H1 (cell line): ENCODE results near the gene ATF7. TPM values are rescaled to one million over a fixed set of nuclear protein-coding genes. Genes with fewer than 3 reads are reported as not detected.
"Not testable (repeated sequence)": the region's sequence is repeated elsewhere in the genome, so short reads cannot be mapped to it uniquely, and the experiment has no call there.

Experiments used
- CTCF ChIA-PET: fragments of 300-600 bp; sonication (Branson Sonifier 250); formaldehyde crosslinking; loops from one replicate; lab custom pipeline; 2021; ENCODE audit not compliant: partially characterized antibody; lab: Charles Lee
- POLR2A ChIA-PET: fragments of 300-600 bp; sonication (Branson Sonifier 250); formaldehyde crosslinking; loops from one replicate; lab custom pipeline; 2021; ENCODE audit warnings: inconsistent platforms; ENCODE audit not compliant: partially characterized antibody; lab: Charles Lee
- DNase-seq, 2 experiments: peaks; one replicate each; pipeline versions ENCODE4 v3.0.0 to v3.0.0-alpha.2; 2010 to 2022; ENCODE audit warnings: low spot score in 2 of 2, low read depth in 1 of 2, mixed read lengths in 1 of 2
- FAIRE-seq: peaks from 2 replicates; lab custom pipeline; 2011; peaks lifted over from hg19 to GRCh38; lab: Jason Lieb, UNC
- H2AFZ ChIP-seq: 2 replicates; pipeline ENCODE4 v1.8.1; 2012; ENCODE audit warnings: low read length, inconsistent platforms
- H2AK5ac ChIP-seq: 2 replicates; pipeline ENCODE4 v1.6.1; 2013; ENCODE audit warnings: low read depth, low read length
- H2BK120ac ChIP-seq: replicated peaks from 2 replicates; pipeline ENCODE3; 2013; ENCODE audit warnings: low read depth, low read length, inconsistent platforms
- H2BK12ac ChIP-seq: 2 replicates; pipeline ENCODE4 v1.6.1; 2013; ENCODE audit warnings: low read depth, low read length
- H2BK15ac ChIP-seq: 2 replicates; pipeline ENCODE4 v1.6.1; 2013; ENCODE audit warnings: low read length
- H2BK20ac ChIP-seq: 2 replicates; pipeline ENCODE4 v1.6.1; 2013; ENCODE audit warnings: low read length
- H2BK5ac ChIP-seq: 2 replicates; pipeline ENCODE4 v1.6.1; 2013; ENCODE audit warnings: low read depth, low read length
- H3K14ac ChIP-seq: 2 replicates; pipeline ENCODE4 v1.6.1; 2013; ENCODE audit warnings: inconsistent platforms; ENCODE audit not compliant: insufficient read length
- H3K18ac ChIP-seq: 2 replicates; pipeline ENCODE4 v1.6.1; 2013; ENCODE audit warnings: low read length; ENCODE audit errors: extremely low read depth
- H3K23ac ChIP-seq: 2 replicates; pipeline ENCODE4 v1.6.1; 2013; ENCODE audit warnings: inconsistent platforms; ENCODE audit not compliant: insufficient read length
- H3K23me2 ChIP-seq: 2 replicates; pipeline ENCODE4 v1.6.1; 2013; ENCODE audit warnings: low read depth, low read length
- H3K27ac ChIP-seq: 2 replicates; pipeline ENCODE4 v1.6.1; 2011; ENCODE audit warnings: low read depth, low read length, inconsistent platforms
- H3K27me3 ChIP-seq, 4 experiments: replicated peaks in 1 of 4; 1 replicate in 1 of 4; 2 replicates in 3 of 4; pipeline versions ENCODE4 v1.6.1 to v1.8.1; 2011 to 2013; ENCODE audit warnings: low read length in 3 of 4, mild to moderate bottlenecking in 3 of 4, inconsistent platforms in 2 of 4, mixed read lengths in 2 of 4, moderate library complexity in 1 of 4; ENCODE audit not compliant: control insufficient read depth in 3 of 4, insufficient read depth in 3 of 4; ENCODE audit errors: extremely low read depth in 1 of 4
- H3K36me3 ChIP-seq, 4 experiments: 2 replicates each; pipeline versions ENCODE4 v1.6.1 to v1.8.1; 2011 to 2013; ENCODE audit warnings: mild to moderate bottlenecking in 4 of 4, low read length in 3 of 4, moderate library complexity in 2 of 4, control low read depth in 1 of 4, inconsistent platforms in 1 of 4; ENCODE audit not compliant: insufficient read depth in 4 of 4, control insufficient read depth in 2 of 4
- H3K4ac ChIP-seq: replicated peaks from 2 replicates; pipeline ENCODE3; 2013; ENCODE audit warnings: low read length, low read depth, mixed read lengths, inconsistent platforms; ENCODE audit not compliant: insufficient read length
- H3K4me1 ChIP-seq, 4 experiments: replicated peaks in 1 of 4; 1 replicate in 1 of 4; 2 replicates in 3 of 4; pipeline versions ENCODE4 v1.6.1 to v1.8.1; 2011 to 2013; ENCODE audit warnings: low read length in 3 of 4, inconsistent platforms in 2 of 4, mixed read lengths in 1 of 4; ENCODE audit not compliant: insufficient read depth in 4 of 4, control insufficient read depth in 3 of 4
- H3K4me2 ChIP-seq, 2 experiments: 2 replicates each; pipeline versions ENCODE4 v1.6.1 to v1.8.1; 2011 to 2013; ENCODE audit warnings: low read depth in 2 of 2, low read length in 2 of 2, control low read depth in 1 of 2, inconsistent platforms in 1 of 2, mild to moderate bottlenecking in 1 of 2; ENCODE audit not compliant: insufficient read depth in 1 of 2
- H3K4me3 ChIP-seq, 4 experiments: fragments of 200-600, 300-600 bp in 1 of 4; sonication (generic), shearing (Covaris generic), sonication (Bioruptor Twin) in 1 of 4; 2 replicates each; pipeline versions ENCODE4 v1.5.1 to v1.8.1; 2011 to 2016; ENCODE audit warnings: low read length in 4 of 4, low read depth in 3 of 4, control low read depth in 2 of 4, inconsistent platforms in 2 of 4, mild to moderate bottlenecking in 2 of 4, mixed read lengths in 1 of 4, moderate library complexity in 1 of 4; ENCODE audit not compliant: insufficient read depth in 2 of 4; ENCODE audit errors: extremely low read depth in 1 of 4
- H3K56ac ChIP-seq: replicated peaks from 2 replicates; pipeline ENCODE3; 2013; ENCODE audit warnings: low read depth, mild to moderate bottlenecking, mixed read lengths, low read length, inconsistent platforms; ENCODE audit not compliant: insufficient read length
- H3K79me1 ChIP-seq: 2 replicates; pipeline ENCODE4 v1.6.1; 2013; ENCODE audit warnings: low read depth, low read length, control low read depth
- H3K79me2 ChIP-seq, 2 experiments: 2 replicates each; pipeline versions ENCODE4 v1.6.1 to v1.8.1; 2012 to 2013; ENCODE audit warnings: low read length in 2 of 2, mild to moderate bottlenecking in 2 of 2, inconsistent platforms in 1 of 2; ENCODE audit not compliant: insufficient read depth in 2 of 2, control insufficient read depth in 1 of 2
- H3K9ac ChIP-seq, 4 experiments: replicated peaks in 1 of 4; 1 replicate in 1 of 4; 2 replicates in 3 of 4; pipeline versions ENCODE4 v1.6.1 to v1.8.1; 2011 to 2013; ENCODE audit warnings: low read depth in 3 of 4, low read length in 3 of 4, control low read depth in 2 of 4, mild to moderate bottlenecking in 2 of 4, moderate library complexity in 2 of 4, inconsistent platforms in 1 of 4; ENCODE audit errors: extremely low read depth in 1 of 4
- H3K9me3 ChIP-seq, 2 experiments: 2 replicates each; pipeline versions ENCODE4 v1.6.1 to v1.8.1; 2012 to 2013; ENCODE audit warnings: mild to moderate bottlenecking in 2 of 2, moderate library complexity in 2 of 2, control low read depth in 1 of 2, inconsistent platforms in 1 of 2, low read depth in 1 of 2, low read length in 1 of 2, mixed read lengths in 1 of 2; ENCODE audit not compliant: insufficient read depth in 2 of 2
- H4K20me1 ChIP-seq, 2 experiments: replicated peaks in 1 of 2; 2 replicates each; pipeline versions ENCODE3 to v1.8.1; 2011 to 2013; ENCODE audit warnings: inconsistent platforms in 2 of 2, low read length in 2 of 2, mild to moderate bottlenecking in 1 of 2; ENCODE audit not compliant: insufficient read depth in 2 of 2, control insufficient read depth in 1 of 2
- H4K5ac ChIP-seq: 2 replicates; pipeline ENCODE4 v1.6.1; 2013; ENCODE audit warnings: low read length, low read depth, mixed read lengths, inconsistent platforms; ENCODE audit not compliant: insufficient read length
- H4K8ac ChIP-seq: 2 replicates; pipeline ENCODE4 v1.8.0; 2013; ENCODE audit warnings: mild to moderate bottlenecking, moderate library complexity, low read length, inconsistent platforms; ENCODE audit not compliant: insufficient read depth; ENCODE audit errors: extremely low read depth
- H4K91ac ChIP-seq: replicated peaks from 2 replicates; pipeline ENCODE3; 2013; ENCODE audit warnings: low read length, mixed read lengths, inconsistent platforms; ENCODE audit not compliant: insufficient read length
- WGBS, 2 experiments: shearing (Covaris generic) in 1 of 2; methylation state at CpG; one replicate each; pipeline versions ENCODE4 v1.1.6 to v1.1.7; 2013 to 2015; ENCODE audit warnings: low lambda C conversion rate in 2 of 2, mixed read lengths in 2 of 2, inconsistent platforms in 1 of 2, low coverage in 1 of 2, missing lambda C conversion rate in 1 of 2; ENCODE audit not compliant: insufficient replicate concordance in 2 of 2, insufficient coverage in 1 of 2, insufficient read length in 1 of 2; ENCODE audit errors: extremely low coverage in 1 of 2, missing lambda C conversion rate in 1 of 2; 5-methylcytosine and 5-hydroxymethylcytosine counted together
- polyA plus RNA-seq, 7 experiments: library from polyadenylated mRNA; depleted of rRNA in 3 of 7; stranded (reverse) in 5 of 7; unstranded in 2 of 7; fragments of >200 nt in 5 of 7; fragments of 200-250 nt in 2 of 7; gene quantifications; 1 replicate in 5 of 7; 2 replicates in 1 of 7; 4 replicates in 1 of 7; pipeline versions ENCODE4 v1.2.1 to v1.2.3, GENCODE V29; 2011 to 2013; ENCODE audit warnings: missing spikeins in 2 of 7, mixed read lengths in 2 of 7
- total RNA-seq: library from RNA; stranded (reverse); fragmentation: NEBNext Ultra II Directional; extraction: Animal tissue kit (Norgen Biotek cat#: 25700); gene quantifications from 2 replicates; pipeline ENCODE4 v1.2.1, GENCODE V29; 2021

Gene ATF7
- total and polyA plus RNA-seq, 2 of the 8 experiments (the other 6 are each of a cell fraction or from before 2014, with no cell fraction given) = 10.1 to 16.6 TPM

DNA sequence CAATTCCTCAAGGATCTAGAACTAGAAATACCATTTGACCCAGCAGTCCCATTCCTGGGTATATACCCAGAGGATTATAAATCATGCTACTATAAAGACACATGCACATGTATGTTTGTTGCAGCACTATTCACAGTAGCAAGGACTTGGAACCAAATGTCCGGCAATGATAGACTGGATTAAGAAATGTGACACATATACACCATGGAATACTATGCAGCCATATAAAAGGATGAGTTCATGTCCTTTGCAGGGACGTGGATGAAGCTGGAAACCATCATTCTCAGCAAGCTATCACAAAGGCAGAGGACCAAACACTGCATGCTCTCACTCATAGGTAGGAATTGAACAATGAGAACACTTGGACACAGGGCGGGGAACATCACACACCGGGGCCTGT is 20.1 kb upstream of the ATF7 start:
- not testable (repeated sequence) for H3K79me2 ChIP-seq

More for the DNA sequence above, 20.1 kb upstream of the ATF7 start:
- H3K27ac ChIP-seq, H3K56ac ChIP-seq, H2BK12ac ChIP-seq, H3K14ac ChIP-seq, DNase-seq, H2AFZ ChIP-seq, H3K79me1 ChIP-seq, H3K18ac ChIP-seq, H3K9ac ChIP-seq, H2BK20ac ChIP-seq, H3K23ac ChIP-seq, H2BK5ac ChIP-seq, H4K20me1 ChIP-seq, H2BK15ac ChIP-seq, H4K8ac ChIP-seq, H3K4ac ChIP-seq, H3K4me2 ChIP-seq, H3K9me3 ChIP-seq, H2AK5ac ChIP-seq, H4K5ac ChIP-seq, H4K91ac ChIP-seq, H3K4me3 ChIP-seq, H2BK120ac ChIP-seq, H3K27me3 ChIP-seq, H3K36me3 ChIP-seq, H3K23me2 ChIP-seq, H3K4me1 ChIP-seq, FAIRE-seq: not testable (repeated sequence)
- 86% methylated on average over 4 of the region's 4 CpGs; no CpG with 5 or more reads in 1 of the 2 experiments for WGBS, 2 experiments
- POLR2A ChIA-PET = interaction anchor here (1.2 to 1.4 kb wide), 2 partner anchors 10 to 13 kb away, joined by 3 to 4 read pairs; no protein-coding TSS in a partner anchor
- CTCF ChIA-PET = interaction anchor here (1.2 to 2.0 kb wide), 2 partner anchors 11 to 12 kb away, joined by 3 to 5 read pairs; no protein-coding TSS in a partner anchor
